Left lobe of liver (tissue), 2 donors: Measurements from ENCODE around the gene GON4L. TPM values are rescaled to one million over a fixed set of nuclear protein-coding genes. Genes with fewer than 3 reads are reported as not detected.
"Not testable (repeated sequence)": the region's sequence is repeated elsewhere in the genome, so short reads cannot be mapped to it uniquely, and the experiment has no call there.

Source experiments
- ATAC-seq: fragments of 200-7000 bp; cut with Tn5 transposase; one replicate; pipeline ENCODE4 v1.9.1; 2020; ENCODE audit warnings: mild to moderate bottlenecking, moderate library complexity
- DNase-seq: peaks from one replicate; pipeline ENCODE4 v3.0.0-alpha.2; 2020; ENCODE audit warnings: low spot score
- total RNA-seq: library from RNA; stranded (reverse); gene quantifications from one replicate; pipeline ENCODE4 v1.2.1, GENCODE V29; 2021
- donor health status: DM: no; HTN: no; CAD: no; lungs with moderate emphysema.
- donor health status: DM: no; HTN: yes; CAD: no.

Gene GON4L
- total RNA-seq, 1 donor from 2014 or later, result 19.9 TPM

- ATAC-seq (no peak), DNase-seq (no peak)
These were observed 23.2 kb upstream of the GON4L start for GRCh38 chr1:155880251-155880650.

- no peak for DNase-seq
- ATAC-seq, result no peak
These were observed 20.9 kb upstream of the GON4L start for GRCh38 chr1:155877945-155878344.

GRCh38 chr1:155873860-155874259, 16.8 kb upstream of the GON4L start:
- ATAC-seq, result no peak
- no peak for DNase-seq

GRCh38 chr1:155872527-155872926, 15.5 kb upstream of the GON4L start:
- DNase-seq (no peak), ATAC-seq (no peak)

GRCh38 chr1:155871390-155871789, 14.4 kb upstream of the GON4L start:
- ATAC-seq, result no peak

GRCh38 chr1:155867766-155868165, 10.8 kb upstream of the GON4L start:
- no peak for ATAC-seq
- no peak for DNase-seq

More at GRCh38 chr1:155871390-155871789, 14.4 kb upstream of the GON4L start:
- DNase-seq, result no peak

GRCh38 chr1:155864393-155864792, 7.4 kb upstream of the GON4L start:
- DNase-seq (no peak), ATAC-seq (no peak)

GRCh38 chr1:155861896-155862295, 4.9 kb upstream of the GON4L start:
- no peak for DNase-seq
- no peak for ATAC-seq

- no peak for ATAC-seq
These were observed 4.0 kb upstream of the GON4L start for GRCh38 chr1:155860970-155861510.

GRCh38 chr1:155859881-155860871, 3.2 kb upstream of the GON4L start:
- DNase-seq (peak; percentile 52), ATAC-seq (no peak)

More at GRCh38 chr1:155860970-155861510, 4.0 kb upstream of the GON4L start:
- no peak for DNase-seq

GRCh38 chr1:155859234-155859829, 2.3 kb upstream of the GON4L start, which contains the start of gene SYT11:
Gene SYT11, plus strand, starts transcription at chr1:155859567. Its CDS starts 195 bp downstream, at chr1:155859762.
- DNase-seq, result peak; percentile 95
- ATAC-seq, result peak; percentile 91

GRCh38 chr1:155858800-155859233, 1.8 kb upstream of the GON4L start:
- DNase-seq (peak; percentile 49), ATAC-seq (peak; percentile 11)

GRCh38 chr1:155856257-155856974, 598 bp downstream of the GON4L start:
- DNase-seq (no peak), ATAC-seq (no peak)

- no peak for ATAC-seq
These were observed 6.7 kb downstream of the GON4L start for GRCh38 chr1:155850345-155850744.

GRCh38 chr1:155847823-155848529, 9.0 kb downstream of the GON4L start:
- DNase-seq (no peak), ATAC-seq (no peak)

More at GRCh38 chr1:155850345-155850744, 6.7 kb downstream of the GON4L start:
- DNase-seq, result no peak

- ATAC-seq (no peak), DNase-seq (peak; percentile 11)
These were observed 12.1 kb downstream of the GON4L start for GRCh38 chr1:155844860-155845421.

GRCh38 chr1:155840386-155840785, 16.6 kb downstream of the GON4L start:
- DNase-seq (peak; percentile 5), ATAC-seq (no peak)

GRCh38 chr1:155835548-155835947, 21.5 kb downstream of the GON4L start:
- ATAC-seq (no peak), DNase-seq (peak; percentile 21)

- ATAC-seq, DNase-seq: not testable (repeated sequence)
These were observed 22.1 kb downstream of the GON4L start for GRCh38 chr1:155834927-155835399.
